PC-3 (cell line): ENCODE measurements around the gene CWF19L1.

Source experiments
- EZH2 ChIP-seq: fragments of 300-600 bp; sonication (generic); IDR thresholded peaks from one replicate; pipeline ENCODE4 v1.6.1; 2017; ENCODE audit warnings: antibody characterized with exemption, mild to moderate bottlenecking, low read length; ENCODE audit not compliant: unreplicated experiment
- TF ChIP-seq, protein P1 (sequence below): fragments of 300-600 bp; sonication (generic); conservative IDR thresholded peaks from 2 replicates; pipeline ENCODE4 v1.5.1; 2017; ENCODE audit warnings: antibody characterized with exemption, low read depth, mild to moderate bottlenecking, low read length

DNA sequence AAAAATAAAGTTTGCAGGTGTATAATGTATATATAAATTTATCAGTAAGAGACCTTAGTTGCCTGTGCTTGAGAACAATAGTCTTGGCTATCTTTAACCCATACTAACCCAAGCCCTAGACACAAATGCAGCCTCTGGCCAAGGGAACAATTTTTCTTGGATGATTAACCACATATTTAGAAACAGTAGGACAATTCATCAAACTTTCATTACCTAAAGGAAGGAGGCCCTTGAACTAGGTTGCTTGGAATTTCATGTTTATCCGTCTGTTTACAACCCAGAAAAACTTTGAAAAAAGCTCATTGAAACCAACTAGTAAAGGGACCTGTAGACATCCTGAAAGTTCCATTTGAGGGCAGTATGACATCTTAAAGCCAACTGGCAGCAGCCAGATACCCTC is 72.7 kb downstream of the CWF19L1 start:
- TF ChIP-seq, protein P1, sequence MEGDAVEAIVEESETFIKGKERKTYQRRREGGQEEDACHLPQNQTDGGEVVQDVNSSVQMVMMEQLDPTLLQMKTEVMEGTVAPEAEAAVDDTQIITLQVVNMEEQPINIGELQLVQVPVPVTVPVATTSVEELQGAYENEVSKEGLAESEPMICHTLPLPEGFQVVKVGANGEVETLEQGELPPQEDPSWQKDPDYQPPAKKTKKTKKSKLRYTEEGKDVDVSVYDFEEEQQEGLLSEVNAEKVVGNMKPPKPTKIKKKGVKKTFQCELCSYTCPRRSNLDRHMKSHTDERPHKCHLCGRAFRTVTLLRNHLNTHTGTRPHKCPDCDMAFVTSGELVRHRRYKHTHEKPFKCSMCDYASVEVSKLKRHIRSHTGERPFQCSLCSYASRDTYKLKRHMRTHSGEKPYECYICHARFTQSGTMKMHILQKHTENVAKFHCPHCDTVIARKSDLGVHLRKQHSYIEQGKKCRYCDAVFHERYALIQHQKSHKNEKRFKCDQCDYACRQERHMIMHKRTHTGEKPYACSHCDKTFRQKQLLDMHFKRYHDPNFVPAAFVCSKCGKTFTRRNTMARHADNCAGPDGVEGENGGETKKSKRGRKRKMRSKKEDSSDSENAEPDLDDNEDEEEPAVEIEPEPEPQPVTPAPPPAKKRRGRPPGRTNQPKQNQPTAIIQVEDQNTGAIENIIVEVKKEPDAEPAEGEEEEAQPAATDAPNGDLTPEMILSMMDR = no peak
- no peak for TF ChIP-seq EZH2
